Astrocyte of the cerebellum (primary cell): ENCODE results near the gene ESRP2.

ENCODE experiments used
- DNase-seq: peaks from one replicate; pipeline ENCODE4 v3.0.0-alpha.2; 2011; ENCODE audit warnings: low read depth
- H3K4me3 ChIP-seq: 2 replicates; pipeline ENCODE4 v1.5.1; 2011; ENCODE audit warnings: mild to moderate bottlenecking, low read depth, low read length, moderate library complexity
- in situ Hi-C: cut with HindIII; loops from 2 replicates; pipeline ENCODE4 v1.10.0; 2017; ENCODE audit warnings: low sequenced_read_pairs
- TF ChIP-seq, protein P1 (sequence below): IDR thresholded peaks from 2 replicates; pipeline ENCODE4 v1.5.1; 2012; ENCODE audit warnings: low read length, low read depth, moderate library complexity, mild to moderate bottlenecking; ENCODE audit errors: missing control alignments

The ESRP2 gene

DNA sequence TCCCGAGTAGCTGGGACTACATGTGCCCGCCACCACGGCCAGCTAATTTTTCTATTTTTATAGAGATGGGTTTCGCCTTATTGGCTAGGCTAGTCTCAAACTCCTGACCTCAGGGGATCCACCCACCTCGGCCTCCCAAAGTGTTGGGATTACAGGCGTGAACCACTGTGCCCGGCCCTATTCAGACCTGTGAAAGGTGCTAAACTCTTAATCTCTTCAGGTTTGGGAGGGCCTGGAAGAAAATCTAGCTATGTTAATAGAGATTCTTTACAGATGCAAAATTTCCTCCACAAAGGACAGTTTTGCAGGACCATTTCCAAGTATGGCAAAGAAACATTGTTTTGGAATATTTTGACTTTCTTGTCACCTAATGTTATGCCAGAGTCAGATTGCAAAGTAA is 6.2 kb upstream of the ESRP2 start:
- H3K4me3 ChIP-seq, result no peak overlapping the region
- in situ Hi-C loops, result no loop called here
- TF ChIP-seq, protein P1, sequence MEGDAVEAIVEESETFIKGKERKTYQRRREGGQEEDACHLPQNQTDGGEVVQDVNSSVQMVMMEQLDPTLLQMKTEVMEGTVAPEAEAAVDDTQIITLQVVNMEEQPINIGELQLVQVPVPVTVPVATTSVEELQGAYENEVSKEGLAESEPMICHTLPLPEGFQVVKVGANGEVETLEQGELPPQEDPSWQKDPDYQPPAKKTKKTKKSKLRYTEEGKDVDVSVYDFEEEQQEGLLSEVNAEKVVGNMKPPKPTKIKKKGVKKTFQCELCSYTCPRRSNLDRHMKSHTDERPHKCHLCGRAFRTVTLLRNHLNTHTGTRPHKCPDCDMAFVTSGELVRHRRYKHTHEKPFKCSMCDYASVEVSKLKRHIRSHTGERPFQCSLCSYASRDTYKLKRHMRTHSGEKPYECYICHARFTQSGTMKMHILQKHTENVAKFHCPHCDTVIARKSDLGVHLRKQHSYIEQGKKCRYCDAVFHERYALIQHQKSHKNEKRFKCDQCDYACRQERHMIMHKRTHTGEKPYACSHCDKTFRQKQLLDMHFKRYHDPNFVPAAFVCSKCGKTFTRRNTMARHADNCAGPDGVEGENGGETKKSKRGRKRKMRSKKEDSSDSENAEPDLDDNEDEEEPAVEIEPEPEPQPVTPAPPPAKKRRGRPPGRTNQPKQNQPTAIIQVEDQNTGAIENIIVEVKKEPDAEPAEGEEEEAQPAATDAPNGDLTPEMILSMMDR, result no peak
- no peak for DNase-seq

DNA sequence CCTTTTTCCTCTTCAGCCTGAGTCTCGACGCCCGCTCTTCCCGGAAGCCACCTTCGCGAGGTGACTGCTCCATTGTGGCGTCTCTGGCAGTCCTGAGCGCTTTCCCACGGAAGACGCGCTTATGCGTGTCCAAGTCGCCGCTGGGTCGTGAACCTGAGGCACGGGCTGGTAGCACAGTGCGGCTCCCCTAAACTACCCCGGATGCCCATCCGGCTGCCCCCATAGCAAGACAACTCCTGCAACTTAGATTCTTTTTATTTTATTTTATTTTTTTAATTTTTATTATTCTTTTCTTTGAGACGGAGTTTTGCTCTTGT is 2.1 kb upstream of the ESRP2 start:
- TF ChIP-seq, protein P1, result no peak
- in situ Hi-C loops, result no loop called here
- DNase-seq, result no peak
- H3K4me3 ChIP-seq, result peak overlapping the region; percentile 43

DNA sequence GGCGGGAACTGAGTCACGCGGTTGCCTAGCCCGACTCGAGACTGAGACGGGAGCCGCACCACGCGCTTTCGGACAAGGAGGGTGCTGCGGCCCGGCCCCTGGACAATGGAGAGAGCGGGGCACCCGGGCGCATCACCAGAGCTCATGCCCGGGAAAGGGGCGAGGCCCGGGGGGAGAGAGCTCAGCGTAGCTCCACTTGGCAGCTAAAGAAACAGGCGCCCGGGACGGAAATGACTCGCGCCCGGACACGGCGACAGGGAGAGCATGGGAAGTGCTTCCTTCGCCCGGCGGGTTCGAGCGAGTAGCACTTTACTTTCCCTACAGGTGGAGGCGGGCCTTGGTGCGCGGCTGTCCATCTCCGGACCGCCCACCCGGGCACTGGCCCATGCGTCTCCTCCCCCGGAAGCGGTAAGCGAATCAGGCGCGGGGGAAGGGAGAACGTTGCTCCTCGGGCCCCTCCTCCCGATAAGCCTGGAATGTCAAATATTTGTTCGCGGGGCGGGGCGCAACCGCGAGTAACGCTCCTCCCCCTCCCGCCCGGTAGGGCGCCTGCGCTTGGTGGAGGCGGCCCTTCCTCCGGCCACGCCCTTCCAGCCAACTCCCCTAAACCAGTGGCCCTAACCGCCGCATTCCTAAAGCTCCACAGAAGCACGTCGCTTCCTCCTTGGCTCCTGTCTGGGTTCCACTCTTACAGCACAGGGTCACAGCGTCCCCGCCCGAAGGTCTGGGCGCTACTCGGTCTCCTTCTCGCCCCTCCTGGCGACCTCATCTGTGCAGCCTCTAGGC is 1.5 kb upstream of the ESRP2 start:
- peak; percentile 95 for DNase-seq
- peak overlapping the region; percentile 43 for H3K4me3 ChIP-seq
- in situ Hi-C loops, result no loop called here
- TF ChIP-seq, protein P1, result no peak

DNA sequence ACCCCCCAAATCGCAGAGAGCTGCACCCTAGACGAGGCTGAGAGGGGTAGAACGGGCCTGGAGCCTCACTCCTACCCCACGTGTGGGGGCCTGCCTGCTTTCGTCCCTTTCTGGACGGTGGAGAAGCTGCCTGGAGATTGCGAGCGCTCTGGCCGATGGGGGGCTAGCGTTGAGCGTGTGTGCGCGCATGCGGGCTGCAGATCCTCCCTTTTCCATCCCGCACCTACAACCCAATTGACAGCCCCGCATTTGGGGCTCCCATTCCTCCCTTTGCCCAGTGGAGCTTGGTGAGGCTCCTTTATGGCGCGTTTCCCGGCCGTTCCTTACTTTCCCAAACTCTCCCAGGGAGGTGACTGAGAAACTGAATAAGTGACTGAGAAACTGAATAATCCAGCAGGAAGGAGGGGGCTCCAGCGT is 907 bp upstream of the ESRP2 start:
- in situ Hi-C loops, result no loop called here
- TF ChIP-seq, protein P1, result no peak
- no peak for DNase-seq
- peak overlapping the region; percentile 43 for H3K4me3 ChIP-seq

DNA sequence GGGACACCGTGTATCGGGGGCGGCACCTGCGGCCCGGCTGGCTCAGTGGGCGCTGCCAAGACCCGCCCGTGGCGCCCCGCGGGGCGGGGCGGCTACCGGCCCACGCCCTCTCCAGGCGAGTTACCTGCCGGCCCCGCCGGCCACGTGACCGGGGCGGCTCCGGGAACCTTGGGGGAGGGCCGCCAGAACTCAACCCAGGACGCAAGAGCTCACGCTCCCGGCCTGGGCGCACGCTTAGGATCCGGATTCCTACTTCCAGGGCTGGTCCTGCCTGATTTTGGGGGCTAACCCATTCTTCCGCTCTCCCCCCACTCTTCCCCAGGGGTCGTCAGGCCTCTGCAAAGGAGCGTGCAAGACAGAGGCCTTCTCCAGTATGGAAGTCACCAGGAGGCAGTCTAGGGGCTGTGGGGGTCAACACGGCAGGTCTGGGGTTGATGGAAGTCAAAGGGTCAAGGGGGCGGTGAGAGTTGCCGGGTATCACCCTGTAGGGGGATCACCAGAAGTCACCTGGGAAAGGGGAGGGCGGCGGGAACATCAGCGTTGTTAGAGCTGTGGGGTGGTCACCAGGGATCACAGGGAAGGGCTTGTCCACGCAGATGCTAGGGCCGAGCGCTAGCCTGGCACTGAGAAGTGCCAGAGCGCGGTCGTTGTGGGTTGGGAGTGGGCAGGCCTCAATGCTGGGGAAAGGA is 354 bp upstream of the ESRP2 start:
- peak overlapping the region; percentile 10 for H3K4me3 ChIP-seq
- TF ChIP-seq, protein P1, result no peak
- in situ Hi-C loops, result no loop called here
- no peak for DNase-seq

DNA sequence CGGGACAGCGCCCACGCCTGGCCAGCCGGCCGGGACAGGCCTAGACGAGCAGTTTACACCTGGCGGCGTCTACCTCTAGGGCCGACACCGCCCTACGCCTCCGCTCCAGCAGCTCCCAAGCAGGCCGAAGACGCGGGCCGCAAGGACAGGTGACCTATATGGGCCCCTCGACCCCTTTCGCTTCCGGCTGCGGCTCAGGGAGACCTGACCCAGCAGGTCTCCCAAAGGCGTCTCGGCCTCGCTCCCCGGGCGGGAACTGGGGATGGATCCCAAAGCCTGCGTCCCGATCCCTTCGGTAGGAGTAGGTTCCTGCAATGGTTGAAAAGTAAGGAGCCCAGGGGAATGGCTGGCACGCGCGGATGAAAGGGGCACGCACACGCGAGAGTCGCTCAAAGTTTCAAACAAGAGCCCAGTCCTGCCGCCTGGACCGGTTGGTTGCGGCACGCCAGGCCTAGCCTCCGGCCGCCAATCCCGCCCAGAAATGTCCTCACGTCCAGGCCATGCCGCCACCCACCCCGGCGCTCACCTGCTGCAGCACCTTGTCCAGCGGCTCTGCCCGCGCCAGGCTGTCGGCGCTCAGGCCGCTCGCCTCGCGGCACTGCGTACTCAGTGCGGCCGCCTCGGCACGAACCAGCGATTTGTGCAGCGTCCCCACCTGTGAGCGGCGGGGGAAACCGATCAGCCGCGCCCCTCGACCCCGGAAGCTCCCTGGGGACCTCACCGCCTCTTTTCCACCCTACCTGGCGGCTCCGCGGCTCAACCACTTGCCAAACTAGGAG is 630 bp downstream of the ESRP2 start:
- TF ChIP-seq, protein P1, result no peak
- DNase-seq, result no peak
- H3K4me3 ChIP-seq, result peak overlapping the region; percentile 10
- in situ Hi-C loops, result no loop called here
